ENCODE measurements around the gene FES. TPM values are rescaled to one million over a fixed set of nuclear protein-coding genes. Genes with fewer than 3 reads are reported as not detected.
"Not testable (repeated sequence)": the region's sequence is repeated elsewhere in the genome, so short reads cannot be mapped to it uniquely, and the experiment has no call there.

The FES gene
- total and polyA plus RNA-seq, 10 of the 15 experiments (the other 5 are each of a cell fraction or from before 2014, with no cell fraction given): 0.07 to 23.9 (median 9.9) TPM

DNA sequence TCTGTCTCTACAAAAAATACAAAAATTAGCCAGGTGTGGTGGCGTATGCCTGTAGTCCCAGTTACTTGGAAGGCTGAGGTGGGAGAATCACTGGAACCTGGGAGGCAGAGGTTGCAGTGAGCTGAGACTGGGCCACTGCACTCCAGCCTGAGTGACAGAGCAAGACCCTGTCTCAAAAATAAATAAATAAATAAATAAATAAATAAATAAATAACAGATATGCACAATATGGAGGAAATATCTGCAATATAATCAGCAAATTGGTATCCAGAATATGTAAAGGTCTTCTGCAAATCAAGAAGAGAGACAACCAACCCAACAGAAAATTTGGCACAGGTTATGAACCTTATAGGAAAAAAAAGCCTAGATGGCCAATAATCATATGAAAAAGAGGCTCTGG lies 34.9 kb upstream of the FES start:
- 95% methylated on average over 1 of the region's 1 CpG for WGBS (ENCODE audit: insufficient coverage, insufficient replicate concordance, low lambda C conversion rate, missing lambda C conversion rate)
- H3K79me2 ChIP-seq (ENCODE audit: control insufficient read depth, insufficient read depth, low read length); H3K4me2 ChIP-seq (ENCODE audit: control insufficient read depth, insufficient read depth); in situ Hi-C loops (cut with MboI); H3K4me3 ChIP-seq; H4K20me1 ChIP-seq (ENCODE audit: control insufficient read depth, insufficient read depth); FAIRE-seq; H3K27ac ChIP-seq (ENCODE audit: control insufficient read depth, insufficient read depth); H3K9ac ChIP-seq (ENCODE audit: control insufficient read depth, insufficient read depth, low read length); H3K9me3 ChIP-seq (replicated peaks; ENCODE audit: control insufficient read depth, insufficient read depth, low read length); H3K27me3 ChIP-seq (replicated peaks in 1 of 2; ENCODE audit: control insufficient read depth in 2 of 2, insufficient read depth in 2 of 2, low read length in 1 of 2); H3K36me3 ChIP-seq (ENCODE audit: control insufficient read depth in 2 of 2, insufficient read depth in 2 of 2, low read length in 1 of 2); DNase-seq (ENCODE audit: low read depth, low spot score); ATAC-seq; BruUV-seq (replicated peaks); POLR2A ChIA-PET; H2AFZ ChIP-seq (ENCODE audit: control insufficient read depth, low read depth, low read length); intact Hi-C loops (cut with micrococcal nuclease; ENCODE audit: unreplicated experiment): not testable (repeated sequence)
- ChIA-PET CTCF (interaction anchor here (1.1 to 1.4 kb wide), 2 partner anchors 34 to 157 kb away, joined by 3 to 4 read pairs; no protein-coding TSS in a partner anchor), RAD21 (ENCODE audit: unreplicated experiment) (interaction anchor here (1.0 to 1.3 kb wide), 3 partner anchors 22 to 82 kb away, joined by 3 to 4 read pairs (median 3); no protein-coding TSS in a partner anchor), SMC1A (ENCODE audit: uncharacterized antibody, unreplicated experiment) (interaction anchor here (1.4 to 1.7 kb wide), 3 partner anchors 11 to 80 kb away, joined by 3 to 5 read pairs (median 4); no protein-coding TSS in a partner anchor)
- H3K4me1 ChIP-seq (ENCODE audit: control insufficient read depth, insufficient read depth, low read length): peaks cover 39% of the 10 kb centered on the region

DNA sequence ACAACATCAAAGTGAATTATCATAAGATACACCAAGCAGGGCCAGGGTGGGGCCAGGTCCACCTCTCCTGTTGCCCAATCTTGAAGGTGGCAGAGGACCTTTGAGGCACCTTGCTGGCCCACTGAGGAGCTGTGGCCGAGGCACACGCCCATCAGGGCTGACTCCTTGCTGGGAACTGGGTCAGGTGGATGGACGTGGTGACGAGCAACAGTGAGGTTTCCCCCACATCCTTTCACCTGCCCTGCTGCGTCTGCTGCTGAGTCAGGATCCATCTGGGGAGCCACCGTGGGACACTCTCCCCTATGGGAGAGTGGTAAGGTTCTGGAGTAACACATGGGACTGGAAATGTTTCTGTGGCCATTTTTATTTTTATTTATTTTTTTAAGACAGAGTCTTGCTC lies 33.2 kb upstream of the FES start:
- in situ Hi-C loops (cut with MboI) (no loop called here), intact Hi-C loops (cut with micrococcal nuclease; ENCODE audit: unreplicated experiment) (loop anchor here (10.0 kb wide), 1 partner anchor 84 kb away; the partner anchor contains the start of genes HDDC3 and UNC45A)
- H3K4me2 ChIP-seq (ENCODE audit: control insufficient read depth, insufficient read depth): no peak overlapping the region
- CTCF ChIA-PET: interaction anchor here (0.9 to 2.0 kb wide), 3 partner anchors 12 to 81 kb away, joined by 3 to 6 read pairs (median 3); no protein-coding TSS in a partner anchor
- ATAC-seq (no peak), DNase-seq (ENCODE audit: low read depth, low spot score) (no peak), FAIRE-seq (no peak)
- H2AFZ ChIP-seq (ENCODE audit: control insufficient read depth, low read depth, low read length): no peak overlapping the region
- peak overlapping the region; percentile 32; the same call in 1 of the 2 replicates for H3K27ac ChIP-seq (ENCODE audit: control insufficient read depth, insufficient read depth)
- H3K27me3 ChIP-seq (replicated peaks in 1 of 2; ENCODE audit: control insufficient read depth in 2 of 2, insufficient read depth in 2 of 2, low read length in 1 of 2): no peaks in the 10 kb centered on the region
- H3K9ac ChIP-seq (ENCODE audit: control insufficient read depth, insufficient read depth, low read length): no peak overlapping the region
- H4K20me1 ChIP-seq (ENCODE audit: control insufficient read depth, insufficient read depth): no peaks in the 10 kb centered on the region
- POLR2A ChIA-PET: interaction anchor here (0.6 to 1.3 kb wide), 4 partner anchors 19 to 105 kb away, joined by 3 to 6 read pairs (median 4); no protein-coding TSS in a partner anchor
- no peaks in the 10 kb centered on the region for H3K79me2 ChIP-seq (ENCODE audit: control insufficient read depth, insufficient read depth, low read length)
- 45% methylated on average over 6 of the region's 6 CpGs for WGBS (ENCODE audit: insufficient coverage, insufficient replicate concordance, low lambda C conversion rate, missing lambda C conversion rate)
- H3K9me3 ChIP-seq (replicated peaks; ENCODE audit: control insufficient read depth, insufficient read depth, low read length): no peaks in the 10 kb centered on the region; the same call in 2 of the 3 replicates
- SMC1A ChIA-PET (ENCODE audit: uncharacterized antibody, unreplicated experiment): interaction anchor here (0.6 to 2.8 kb wide), 9 partner anchors 9 to 1011 kb away, joined by 3 to 19 read pairs (median 4); no protein-coding TSS in a partner anchor
- H3K4me3 ChIP-seq: no peak overlapping the region
- no TSS peak for BruUV-seq (replicated peaks)
- RAD21 ChIA-PET (ENCODE audit: unreplicated experiment): interaction anchor here (0.6 to 3.3 kb wide), 6 partner anchors 11 to 83 kb away, joined by 3 to 19 read pairs (median 3); partner anchors contain the start of gene UNC45A
- peaks cover 44% of the 10 kb centered on the region for H3K4me1 ChIP-seq (ENCODE audit: control insufficient read depth, insufficient read depth, low read length)
- TF ChIP-seq NFXL1 (IDR thresholded peaks at IDR 0.05; ENCODE audit: borderline replicate concordance) (no peak), SUZ12 (IDR thresholded peaks at IDR 0.05; ENCODE audit: unreplicated experiment) (no peak), ASH2L (IDR thresholded peaks at IDR 0.05; ENCODE audit: borderline replicate concordance, low read depth) (no peak), ZNF274 (IDR thresholded peaks at IDR 0.05; ENCODE audit: insufficient read depth, insufficient read length) (no peak)
- H3K36me3 ChIP-seq (ENCODE audit: control insufficient read depth in 2 of 2, insufficient read depth in 2 of 2, low read length in 1 of 2): no peaks in the 10 kb centered on the region

All from GM12878 (cell line).